ENCODE measurements around the gene C10orf95. TPM values are rescaled to one million over a fixed set of nuclear protein-coding genes. Genes with fewer than 3 reads are reported as not detected.

C10orf95 gene
- total and polyA plus RNA-seq, 10 of the 15 experiments (the other 5 are each of a cell fraction or from before 2014, with no cell fraction given), result 0.06 to 1.1 (median 0.31) TPM

DNA sequence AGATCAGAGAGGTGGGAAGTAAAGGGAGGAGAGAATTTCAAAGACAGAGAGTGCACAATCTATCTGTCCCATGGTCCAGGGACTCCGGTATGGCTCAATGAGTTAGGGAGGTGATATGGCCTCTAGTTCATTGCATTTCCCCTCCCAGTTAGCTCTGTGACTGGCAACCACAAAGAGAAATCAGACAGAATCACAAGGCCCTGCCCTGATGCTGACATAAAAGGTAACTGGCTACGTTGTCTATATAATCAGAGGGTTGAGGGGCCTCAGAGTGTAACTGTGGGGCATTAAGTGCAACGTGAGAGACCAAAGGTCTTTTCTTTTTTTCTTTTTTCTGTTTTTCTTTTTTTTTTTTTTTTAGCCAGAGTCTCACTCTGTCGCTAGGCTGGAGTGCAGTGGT lies 7.3 kb upstream of the C10orf95 start:
- Histone ChIP-seq H3K4me1 (ENCODE audit: control insufficient read depth, insufficient read depth, low read length) (peaks cover 16% of the 10 kb centered on the region), H3K27ac (ENCODE audit: control insufficient read depth, insufficient read depth) (no peak overlapping the region), H3K9ac (ENCODE audit: control insufficient read depth, insufficient read depth, low read length) (no peak overlapping the region), H3K4me2 (ENCODE audit: control insufficient read depth, insufficient read depth) (no peak overlapping the region), H3K9me3 (replicated peaks; ENCODE audit: control insufficient read depth, insufficient read depth, low read length) (no peaks in the 10 kb centered on the region), H3K4me3 (no peak overlapping the region), H4K20me1 (ENCODE audit: control insufficient read depth, insufficient read depth) (no peaks in the 10 kb centered on the region), H3K36me3 (ENCODE audit: control insufficient read depth in 2 of 2, insufficient read depth in 2 of 2, low read length in 1 of 2) (no peaks in the 10 kb centered on the region), H3K79me2 (ENCODE audit: control insufficient read depth, insufficient read depth, low read length) (no peaks in the 10 kb centered on the region), H3K27me3 (replicated peaks in 1 of 2; ENCODE audit: control insufficient read depth in 2 of 2, insufficient read depth in 2 of 2, low read length in 1 of 2) (no peaks in the 10 kb centered on the region), H2AFZ (ENCODE audit: control insufficient read depth, low read depth, low read length) (no peak overlapping the region)
- DNase-seq (ENCODE audit: low read depth, low spot score) (no peak), FAIRE-seq (no peak), ATAC-seq (no peak)
- ChIA-PET RAD21 (ENCODE audit: unreplicated experiment) (no interaction called here), POLR2A (interaction anchor here (0.6 kb wide), 1 partner anchor 304 kb away, joined by 3 read pairs; no protein-coding TSS in a partner anchor), CTCF (no interaction called here), SMC1A (ENCODE audit: uncharacterized antibody, unreplicated experiment) (no interaction called here)
- intact Hi-C loops (cut with micrococcal nuclease; ENCODE audit: unreplicated experiment), result no loop called here
- 43% methylated on average over 3 of the region's 4 CpGs for WGBS (ENCODE audit: insufficient coverage, insufficient replicate concordance, low lambda C conversion rate, missing lambda C conversion rate)
- BruUV-seq (replicated peaks), result no TSS peak
- in situ Hi-C loops (cut with MboI), result no loop called here
- TF ChIP-seq WRNIP1 (IDR thresholded peaks at IDR 0.05; ENCODE audit: borderline replicate concordance, low read depth, low read length) (no peak), CEBPB (IDR thresholded peaks at IDR 0.05; ENCODE audit: borderline replicate concordance in 1 of 2, low read depth in 2 of 2, low read length in 2 of 2) (no peak), MEF2B (IDR thresholded peaks at IDR 0.05; ENCODE audit: partially characterized antibody, poor library complexity, severe bottlenecking) (no peak), HCFC1 (IDR thresholded peaks at IDR 0.05; ENCODE audit: low read length) (no peak), NR2C2 (IDR thresholded peaks at IDR 0.05; ENCODE audit: borderline replicate concordance, control insufficient read depth, insufficient read length, low read depth) (no peak), MYB (IDR thresholded peaks at IDR 0.05; ENCODE audit: borderline replicate concordance, low read depth, low read length) (no peak), SMAD5 (IDR thresholded peaks at IDR 0.05; ENCODE audit: low read depth) (no peak), FOS (IDR thresholded peaks at IDR 0.05; ENCODE audit: borderline replicate concordance, extremely low read depth, insufficient read length) (no peak), IRF4 (IDR thresholded peaks at IDR 0.05; ENCODE audit: low read depth, low read length) (no peak), PAX5 (IDR thresholded peaks at IDR 0.05; ENCODE audit: borderline replicate concordance, low read depth, low read length) (no peak), EP300 (IDR thresholded peaks at IDR 0.05; ENCODE audit: borderline replicate concordance in 1 of 2, control insufficient read depth in 1 of 2, low read depth in 2 of 2, low read length in 2 of 2) (no peak)
- TF ChIP-seq, protein P1, sequence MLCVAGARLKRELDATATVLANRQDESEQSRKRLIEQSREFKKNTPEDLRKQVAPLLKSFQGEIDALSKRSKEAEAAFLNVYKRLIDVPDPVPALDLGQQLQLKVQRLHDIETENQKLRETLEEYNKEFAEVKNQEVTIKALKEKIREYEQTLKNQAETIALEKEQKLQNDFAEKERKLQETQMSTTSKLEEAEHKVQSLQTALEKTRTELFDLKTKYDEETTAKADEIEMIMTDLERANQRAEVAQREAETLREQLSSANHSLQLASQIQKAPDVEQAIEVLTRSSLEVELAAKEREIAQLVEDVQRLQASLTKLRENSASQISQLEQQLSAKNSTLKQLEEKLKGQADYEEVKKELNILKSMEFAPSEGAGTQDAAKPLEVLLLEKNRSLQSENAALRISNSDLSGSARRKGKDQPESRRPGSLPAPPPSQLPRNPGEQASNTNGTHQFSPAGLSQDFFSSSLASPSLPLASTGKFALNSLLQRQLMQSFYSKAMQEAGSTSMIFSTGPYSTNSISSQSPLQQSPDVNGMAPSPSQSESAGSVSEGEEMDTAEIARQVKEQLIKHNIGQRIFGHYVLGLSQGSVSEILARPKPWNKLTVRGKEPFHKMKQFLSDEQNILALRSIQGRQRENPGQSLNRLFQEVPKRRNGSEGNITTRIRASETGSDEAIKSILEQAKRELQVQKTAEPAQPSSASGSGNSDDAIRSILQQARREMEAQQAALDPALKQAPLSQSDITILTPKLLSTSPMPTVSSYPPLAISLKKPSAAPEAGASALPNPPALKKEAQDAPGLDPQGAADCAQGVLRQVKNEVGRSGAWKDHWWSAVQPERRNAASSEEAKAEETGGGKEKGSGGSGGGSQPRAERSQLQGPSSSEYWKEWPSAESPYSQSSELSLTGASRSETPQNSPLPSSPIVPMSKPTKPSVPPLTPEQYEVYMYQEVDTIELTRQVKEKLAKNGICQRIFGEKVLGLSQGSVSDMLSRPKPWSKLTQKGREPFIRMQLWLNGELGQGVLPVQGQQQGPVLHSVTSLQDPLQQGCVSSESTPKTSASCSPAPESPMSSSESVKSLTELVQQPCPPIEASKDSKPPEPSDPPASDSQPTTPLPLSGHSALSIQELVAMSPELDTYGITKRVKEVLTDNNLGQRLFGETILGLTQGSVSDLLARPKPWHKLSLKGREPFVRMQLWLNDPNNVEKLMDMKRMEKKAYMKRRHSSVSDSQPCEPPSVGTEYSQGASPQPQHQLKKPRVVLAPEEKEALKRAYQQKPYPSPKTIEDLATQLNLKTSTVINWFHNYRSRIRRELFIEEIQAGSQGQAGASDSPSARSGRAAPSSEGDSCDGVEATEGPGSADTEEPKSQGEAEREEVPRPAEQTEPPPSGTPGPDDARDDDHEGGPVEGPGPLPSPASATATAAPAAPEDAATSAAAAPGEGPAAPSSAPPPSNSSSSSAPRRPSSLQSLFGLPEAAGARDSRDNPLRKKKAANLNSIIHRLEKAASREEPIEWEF (IDR thresholded peaks at IDR 0.05; ENCODE audit: insufficient replicate concordance, low read depth, low read length), result no peak
- TF ChIP-seq, protein P2, sequence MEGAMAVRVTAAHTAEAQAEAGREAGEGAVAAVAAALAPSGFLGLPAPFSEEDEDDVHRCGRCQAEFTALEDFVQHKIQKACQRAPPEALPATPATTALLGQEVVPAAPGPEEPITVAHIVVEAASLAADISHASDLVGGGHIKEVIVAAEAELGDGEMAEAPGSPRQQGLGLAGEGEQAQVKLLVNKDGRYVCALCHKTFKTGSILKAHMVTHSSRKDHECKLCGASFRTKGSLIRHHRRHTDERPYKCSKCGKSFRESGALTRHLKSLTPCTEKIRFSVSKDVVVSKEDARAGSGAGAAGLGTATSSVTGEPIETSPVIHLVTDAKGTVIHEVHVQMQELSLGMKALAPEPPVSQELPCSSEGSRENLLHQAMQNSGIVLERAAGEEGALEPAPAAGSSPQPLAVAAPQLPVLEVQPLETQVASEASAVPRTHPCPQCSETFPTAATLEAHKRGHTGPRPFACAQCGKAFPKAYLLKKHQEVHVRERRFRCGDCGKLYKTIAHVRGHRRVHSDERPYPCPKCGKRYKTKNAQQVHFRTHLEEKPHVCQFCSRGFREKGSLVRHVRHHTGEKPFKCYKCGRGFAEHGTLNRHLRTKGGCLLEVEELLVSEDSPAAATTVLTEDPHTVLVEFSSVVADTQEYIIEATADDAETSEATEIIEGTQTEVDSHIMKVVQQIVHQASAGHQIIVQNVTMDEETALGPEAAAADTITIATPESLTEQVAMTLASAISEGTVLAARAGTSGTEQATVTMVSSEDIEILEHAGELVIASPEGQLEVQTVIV (IDR thresholded peaks at IDR 0.05; ENCODE audit: borderline replicate concordance, partially characterized antibody), result no peak
- TF ChIP-seq, protein P3, sequence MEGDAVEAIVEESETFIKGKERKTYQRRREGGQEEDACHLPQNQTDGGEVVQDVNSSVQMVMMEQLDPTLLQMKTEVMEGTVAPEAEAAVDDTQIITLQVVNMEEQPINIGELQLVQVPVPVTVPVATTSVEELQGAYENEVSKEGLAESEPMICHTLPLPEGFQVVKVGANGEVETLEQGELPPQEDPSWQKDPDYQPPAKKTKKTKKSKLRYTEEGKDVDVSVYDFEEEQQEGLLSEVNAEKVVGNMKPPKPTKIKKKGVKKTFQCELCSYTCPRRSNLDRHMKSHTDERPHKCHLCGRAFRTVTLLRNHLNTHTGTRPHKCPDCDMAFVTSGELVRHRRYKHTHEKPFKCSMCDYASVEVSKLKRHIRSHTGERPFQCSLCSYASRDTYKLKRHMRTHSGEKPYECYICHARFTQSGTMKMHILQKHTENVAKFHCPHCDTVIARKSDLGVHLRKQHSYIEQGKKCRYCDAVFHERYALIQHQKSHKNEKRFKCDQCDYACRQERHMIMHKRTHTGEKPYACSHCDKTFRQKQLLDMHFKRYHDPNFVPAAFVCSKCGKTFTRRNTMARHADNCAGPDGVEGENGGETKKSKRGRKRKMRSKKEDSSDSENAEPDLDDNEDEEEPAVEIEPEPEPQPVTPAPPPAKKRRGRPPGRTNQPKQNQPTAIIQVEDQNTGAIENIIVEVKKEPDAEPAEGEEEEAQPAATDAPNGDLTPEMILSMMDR (IDR thresholded peaks at IDR 0.05 in 2 of 3, conservative IDR thresholded peaks at IDR 0.05 in 1 of 3; ENCODE audit: control insufficient read depth in 2 of 3, extremely low read depth in 1 of 3, insufficient read depth in 1 of 3, low read depth in 3 of 3, low read length in 3 of 3), result no peak
